Panc1 (cell line): ENCODE results near the gene MBD3L2. TPM values are rescaled to one million over a fixed set of nuclear protein-coding genes. Genes with fewer than 3 reads are reported as not detected.

ENCODE experiments used
- ATAC-seq: fragments of 200-7000 bp; cut with Tn5 transposase; 2 replicates; pipeline ENCODE4 v1.9.1; 2020; ENCODE audit warnings: mild to moderate bottlenecking, moderate library complexity
- BruUV-seq: library from RNA; stranded (reverse); fragments of 400-500 nt; replicated peaks from 2 replicates; lab custom pipeline; 2021; lab: Mats Ljungman, UMichigan
- CTCF ChIA-PET: fragments of 300-600 bp; sonication (Branson Sonifier 250); formaldehyde crosslinking; loops from one replicate; lab custom pipeline; 2022; ENCODE audit warnings: antibody characterized with exemption; lab: Charles Lee
- POLR2A ChIA-PET: fragments of 300-600 bp; sonication (Branson Sonifier 250); formaldehyde crosslinking; loops from one replicate; lab custom pipeline; 2022; ENCODE audit warnings: antibody characterized with exemption; lab: Charles Lee
- DNase-seq: peaks from one replicate; pipeline ENCODE4 v3.0.0-alpha.2; 2010; ENCODE audit warnings: low read depth, low spot score
- H3K27ac ChIP-seq: 2 replicates; pipeline ENCODE4 v1.5.1; 2011; ENCODE audit warnings: mild to moderate bottlenecking, low read length, inconsistent platforms
- H3K27me3 ChIP-seq: fragments of 200-500 bp; sonication (Bioruptor generic); 2 replicates; pipeline ENCODE4 v1.6.0; 2014; ENCODE audit warnings: low read length, inconsistent platforms; ENCODE audit not compliant: control insufficient read depth, insufficient read depth
- H3K36me3 ChIP-seq: fragments of 200-500 bp; sonication (Bioruptor generic); 2 replicates; pipeline ENCODE4 v1.5.1; 2014; ENCODE audit warnings: inconsistent platforms, mild to moderate bottlenecking, low read length, moderate library complexity; ENCODE audit not compliant: control insufficient read depth, insufficient read depth
- H3K4me1 ChIP-seq: 2 replicates; pipeline ENCODE4 v1.5.1; 2011; ENCODE audit warnings: inconsistent platforms, mild to moderate bottlenecking, low read length, moderate library complexity; ENCODE audit not compliant: control insufficient read depth, insufficient read depth
- H3K4me3 ChIP-seq, 2 experiments: 2 replicates each; pipeline ENCODE4 v1.5.1; 2011 to 2012; ENCODE audit warnings: low read depth in 2 of 2, low read length in 2 of 2, mild to moderate bottlenecking in 2 of 2, inconsistent platforms in 1 of 2, moderate library complexity in 1 of 2
- H3K9me3 ChIP-seq: fragments of 200-500 bp; sonication (Bioruptor generic); 2 replicates; pipeline ENCODE4 v1.5.1; 2014; ENCODE audit warnings: low read depth, mild to moderate bottlenecking, inconsistent platforms, low read length, moderate library complexity; ENCODE audit not compliant: control insufficient read depth, insufficient read depth
- POLR2AphosphoS5 ChIP-seq: IDR thresholded peaks from 2 replicates; pipeline ENCODE4 v1.6.1; 2012; ENCODE audit warnings: mild to moderate bottlenecking, low read depth, low read length, moderate library complexity
- SIN3A ChIP-seq: IDR thresholded peaks from 2 replicates; pipeline ENCODE4 v1.6.1; 2012; ENCODE audit warnings: low read depth, mild to moderate bottlenecking, low read length, moderate library complexity, borderline replicate concordance; ENCODE audit not compliant: insufficient read depth
- TCF7L2 ChIP-seq: IDR thresholded peaks from 2 replicates; pipeline ENCODE4 v1.6.1; 2011; ENCODE audit warnings: mild to moderate bottlenecking, low read depth, low read length, inconsistent platforms
- in situ Hi-C: cut with HindIII; loops from 2 replicates; pipeline ENCODE4 v1.10.0; 2016; ENCODE audit warnings: low sequenced_read_pairs, low pct_unique_long_range_greater_than_20kb
- intact Hi-C: fragments of 100-400 bp; cut with micrococcal nuclease; formaldehyde crosslinking; loops from one replicate; pipeline ENCODE4 v1.10.0; 2022; ENCODE audit not compliant: unreplicated experiment
- total RNA-seq: library from RNA; stranded (reverse); gene quantifications from one replicate; pipeline ENCODE4 v1.2.1, GENCODE V29; 2021; ENCODE audit not compliant: unreplicated experiment
- TF ChIP-seq, protein P1 (sequence below): fragments of 450-650 bp; IDR thresholded peaks from 2 replicates; pipeline ENCODE4 v1.5.1; 2017; ENCODE audit warnings: mild to moderate bottlenecking
- TF ChIP-seq, protein P2 (sequence below), 2 experiments: IDR thresholded peaks; 2 replicates each; pipeline ENCODE4 v1.6.1; 2011 to 2012; ENCODE audit warnings: low read depth in 2 of 2, control low read depth in 1 of 2, low read length in 1 of 2, mild to moderate bottlenecking in 1 of 2, moderate library complexity in 1 of 2; ENCODE audit not compliant: insufficient read depth in 1 of 2

The MBD3L2 gene
- total RNA-seq, 1 experiment from 2014 or later: not detected

DNA sequence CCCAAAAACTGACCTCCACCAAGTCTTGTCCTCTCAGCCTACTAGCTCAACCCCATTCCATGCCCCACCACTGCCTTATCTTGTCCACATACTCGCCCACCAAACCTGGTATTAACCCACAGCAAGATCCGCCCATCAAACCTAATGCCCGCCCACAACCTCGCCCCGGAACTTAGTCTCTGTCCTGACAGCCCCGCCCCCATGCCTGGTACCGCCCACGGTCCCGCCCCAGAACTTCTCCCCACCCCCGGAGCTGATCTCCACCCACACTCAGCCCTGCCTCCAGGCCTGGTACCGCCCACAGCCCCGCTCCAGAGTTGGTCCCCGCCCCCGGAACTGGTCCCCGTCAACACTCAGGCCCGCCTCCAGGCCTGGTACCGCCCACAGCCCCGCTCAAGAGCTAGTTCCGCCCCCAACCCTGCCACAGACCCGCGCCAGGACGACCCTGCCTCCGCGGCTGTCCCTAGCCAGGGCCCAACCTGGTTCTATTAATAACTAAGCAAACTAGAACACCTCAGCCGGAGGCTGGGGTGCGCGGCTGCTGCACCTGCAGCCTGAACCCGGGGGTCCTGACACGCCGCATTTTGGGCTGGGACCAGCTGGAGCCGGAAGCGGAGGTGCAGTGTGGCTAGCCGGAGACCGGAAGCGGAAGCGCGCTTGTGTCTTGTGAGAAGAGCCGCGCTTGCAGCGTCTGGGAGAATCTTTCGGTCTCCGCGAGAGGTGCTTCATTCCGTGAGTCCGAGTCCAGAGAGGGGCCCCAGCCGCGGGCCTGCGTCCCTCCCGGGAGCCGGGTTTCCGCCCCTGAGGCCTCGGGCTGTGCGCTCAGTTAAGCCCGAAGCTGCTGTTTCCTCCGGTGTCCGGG, 20.2 kb downstream of the MBD3L2 start, which contains the start of gene ZNF557:
ZNF557 (plus strand) TSS at position 662 of the 862 bp plus-strand sequence. CDS start 5,372 bp downstream, outside the sequence.
- ATAC-seq (peak; percentile 99), DNase-seq (peak; percentile 76)
- POLR2A ChIA-PET: interaction anchor here (0.5 to 1.0 kb wide), 5 partner anchors 30 to 678 kb away, joined by 3 to 23 read pairs (median 8); no protein-coding TSS in a partner anchor
- peak; percentile 88 for TF ChIP-seq POLR2AphosphoS5
- TF ChIP-seq SIN3A: 0 out of 2 replicates have a peak, but pooled peaks have one; percentile 86
- TF ChIP-seq, protein P1, sequence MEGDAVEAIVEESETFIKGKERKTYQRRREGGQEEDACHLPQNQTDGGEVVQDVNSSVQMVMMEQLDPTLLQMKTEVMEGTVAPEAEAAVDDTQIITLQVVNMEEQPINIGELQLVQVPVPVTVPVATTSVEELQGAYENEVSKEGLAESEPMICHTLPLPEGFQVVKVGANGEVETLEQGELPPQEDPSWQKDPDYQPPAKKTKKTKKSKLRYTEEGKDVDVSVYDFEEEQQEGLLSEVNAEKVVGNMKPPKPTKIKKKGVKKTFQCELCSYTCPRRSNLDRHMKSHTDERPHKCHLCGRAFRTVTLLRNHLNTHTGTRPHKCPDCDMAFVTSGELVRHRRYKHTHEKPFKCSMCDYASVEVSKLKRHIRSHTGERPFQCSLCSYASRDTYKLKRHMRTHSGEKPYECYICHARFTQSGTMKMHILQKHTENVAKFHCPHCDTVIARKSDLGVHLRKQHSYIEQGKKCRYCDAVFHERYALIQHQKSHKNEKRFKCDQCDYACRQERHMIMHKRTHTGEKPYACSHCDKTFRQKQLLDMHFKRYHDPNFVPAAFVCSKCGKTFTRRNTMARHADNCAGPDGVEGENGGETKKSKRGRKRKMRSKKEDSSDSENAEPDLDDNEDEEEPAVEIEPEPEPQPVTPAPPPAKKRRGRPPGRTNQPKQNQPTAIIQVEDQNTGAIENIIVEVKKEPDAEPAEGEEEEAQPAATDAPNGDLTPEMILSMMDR: no peak
- TF ChIP-seq, protein P2, sequence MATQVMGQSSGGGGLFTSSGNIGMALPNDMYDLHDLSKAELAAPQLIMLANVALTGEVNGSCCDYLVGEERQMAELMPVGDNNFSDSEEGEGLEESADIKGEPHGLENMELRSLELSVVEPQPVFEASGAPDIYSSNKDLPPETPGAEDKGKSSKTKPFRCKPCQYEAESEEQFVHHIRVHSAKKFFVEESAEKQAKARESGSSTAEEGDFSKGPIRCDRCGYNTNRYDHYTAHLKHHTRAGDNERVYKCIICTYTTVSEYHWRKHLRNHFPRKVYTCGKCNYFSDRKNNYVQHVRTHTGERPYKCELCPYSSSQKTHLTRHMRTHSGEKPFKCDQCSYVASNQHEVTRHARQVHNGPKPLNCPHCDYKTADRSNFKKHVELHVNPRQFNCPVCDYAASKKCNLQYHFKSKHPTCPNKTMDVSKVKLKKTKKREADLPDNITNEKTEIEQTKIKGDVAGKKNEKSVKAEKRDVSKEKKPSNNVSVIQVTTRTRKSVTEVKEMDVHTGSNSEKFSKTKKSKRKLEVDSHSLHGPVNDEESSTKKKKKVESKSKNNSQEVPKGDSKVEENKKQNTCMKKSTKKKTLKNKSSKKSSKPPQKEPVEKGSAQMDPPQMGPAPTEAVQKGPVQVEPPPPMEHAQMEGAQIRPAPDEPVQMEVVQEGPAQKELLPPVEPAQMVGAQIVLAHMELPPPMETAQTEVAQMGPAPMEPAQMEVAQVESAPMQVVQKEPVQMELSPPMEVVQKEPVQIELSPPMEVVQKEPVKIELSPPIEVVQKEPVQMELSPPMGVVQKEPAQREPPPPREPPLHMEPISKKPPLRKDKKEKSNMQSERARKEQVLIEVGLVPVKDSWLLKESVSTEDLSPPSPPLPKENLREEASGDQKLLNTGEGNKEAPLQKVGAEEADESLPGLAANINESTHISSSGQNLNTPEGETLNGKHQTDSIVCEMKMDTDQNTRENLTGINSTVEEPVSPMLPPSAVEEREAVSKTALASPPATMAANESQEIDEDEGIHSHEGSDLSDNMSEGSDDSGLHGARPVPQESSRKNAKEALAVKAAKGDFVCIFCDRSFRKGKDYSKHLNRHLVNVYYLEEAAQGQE (IDR thresholded peaks at IDR 0.05; ENCODE audit: insufficient read depth in 1 of 2, low read depth in 2 of 2, low read length in 1 of 2): no peak
- peak; percentile 52 for TF ChIP-seq TCF7L2
- in situ Hi-C loops (no loop called here), intact Hi-C loops (no loop called here)
- peak within 1 kb of the TSS; percentile 95 to 97 for H3K4me3 ChIP-seq
- H3K27me3 ChIP-seq: no peaks in the 10 kb centered on the region
- H3K27ac ChIP-seq: peak within 1 kb of the TSS; percentile 88
- H3K36me3 ChIP-seq: peaks cover 5% of the 10 kb centered on the region
- H3K9me3 ChIP-seq: peaks cover 4% of the 10 kb centered on the region; the same call in 1 of the 2 replicates
- no peaks in the 10 kb centered on the region for H3K4me1 ChIP-seq
- no TSS peak for BruUV-seq
- CTCF ChIA-PET: interaction anchor here (0.6 to 0.8 kb wide), 3 partner anchors 57 to 332 kb away, joined by 4 to 11 read pairs (median 8); partner anchors contain the start of gene GPR108

DNA sequence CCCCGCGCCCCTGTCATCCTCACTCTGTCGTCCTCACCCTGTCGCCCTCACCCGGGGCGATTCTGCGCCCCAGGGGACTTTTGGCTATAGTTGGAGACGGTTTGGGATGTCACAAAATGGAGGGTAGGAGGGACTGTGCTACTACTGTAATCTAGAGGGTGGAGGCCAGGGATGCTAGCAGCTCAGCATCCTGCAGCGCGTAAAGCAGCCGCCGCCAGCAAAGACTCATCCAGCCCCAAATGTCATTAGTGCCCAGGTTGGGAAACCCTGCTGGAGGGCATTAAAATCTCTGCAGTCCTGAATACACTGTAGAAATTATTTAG, 20.7 kb downstream of the MBD3L2 start:
- TF ChIP-seq POLR2AphosphoS5 (no peak), SIN3A (0 out of 2 replicates have a peak, but pooled peaks have one; percentile 33), TCF7L2 (no peak; the same call in 1 of the 2 replicates)
- TF ChIP-seq, protein P1: no peak
- TF ChIP-seq, protein P2 (IDR thresholded peaks at IDR 0.05; ENCODE audit: insufficient read depth in 1 of 2, low read depth in 2 of 2, low read length in 1 of 2): no peak
- Histone ChIP-seq H3K4me1 (no peaks in the 10 kb centered on the region), H3K27me3 (no peaks in the 10 kb centered on the region), H3K27ac (peak overlapping the region; percentile 88), H3K36me3 (peaks cover 5% of the 10 kb centered on the region), H3K4me3 (peak overlapping the region; percentile 95 to 97), H3K9me3 (peaks cover 4% of the 10 kb centered on the region; the same call in 1 of the 2 replicates)
- POLR2A ChIA-PET: interaction anchor here (0.6 to 1.0 kb wide), 2 partner anchors 30 to 305 kb away, joined by 3 to 23 read pairs; no protein-coding TSS in a partner anchor
- in situ Hi-C loops (no loop called here), intact Hi-C loops (no loop called here)
- ATAC-seq: no peak; the same call in 1 of the 2 replicates
- BruUV-seq: no TSS peak
- CTCF ChIA-PET: interaction anchor here (0.8 kb wide), 1 partner anchor 332 kb away, joined by 11 read pairs; the partner anchor contains the start of gene GPR108
- DNase-seq: no peak
